Measurements from ENCODE around the gene ALDH1B1.
"Not testable (repeated sequence)": the region's sequence is repeated elsewhere in the genome, so short reads cannot be mapped to it uniquely, and the experiment has no call there.

ALDH1B1 gene

DNA sequence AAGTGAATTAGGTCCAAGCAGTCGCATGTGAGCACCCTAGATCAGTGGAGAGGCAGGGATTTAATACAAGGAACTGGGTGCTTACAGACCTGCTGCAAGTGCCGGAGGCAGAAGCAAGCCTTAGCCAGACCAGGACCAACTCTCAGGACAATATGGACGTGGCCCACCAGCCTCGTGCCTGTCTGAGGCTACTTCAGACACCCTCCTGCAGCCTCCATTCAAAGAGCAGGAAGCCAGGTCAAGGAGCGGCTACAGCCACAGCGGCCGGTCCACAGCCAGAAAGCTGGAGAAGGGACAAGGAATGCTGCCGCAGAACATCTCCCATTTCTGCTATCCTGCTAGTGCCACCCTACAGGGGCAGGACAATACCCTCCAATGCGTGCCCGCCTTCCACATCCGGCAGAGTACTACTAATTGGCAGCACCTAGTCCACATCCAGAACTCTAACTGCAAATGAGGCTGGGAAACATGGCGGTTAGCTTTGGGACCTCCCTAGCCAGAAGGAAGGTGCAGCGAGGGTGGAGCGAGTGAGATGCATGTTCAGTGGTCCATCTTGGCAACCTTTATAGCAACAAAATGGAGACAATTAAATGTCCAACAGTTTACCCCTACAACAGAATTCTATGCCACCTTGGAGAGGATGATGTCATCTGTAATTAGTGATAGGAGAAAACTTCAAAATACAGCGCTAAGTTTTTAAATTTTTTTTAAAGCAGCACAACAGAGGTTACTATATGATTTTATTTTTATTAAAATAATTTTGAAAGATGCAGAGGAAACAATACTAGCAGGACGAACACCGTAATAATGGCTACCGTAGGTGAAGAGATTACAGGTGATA is 1.0 kb upstream of the ALDH1B1 start:
- no peak for DNase-seq (ENCODE audit: extremely low read depth, low read depth)
- H3K4me3 ChIP-seq (replicated peaks; ENCODE audit: low read depth, low read length), result no peak overlapping the region
- TF ChIP-seq, protein P1, sequence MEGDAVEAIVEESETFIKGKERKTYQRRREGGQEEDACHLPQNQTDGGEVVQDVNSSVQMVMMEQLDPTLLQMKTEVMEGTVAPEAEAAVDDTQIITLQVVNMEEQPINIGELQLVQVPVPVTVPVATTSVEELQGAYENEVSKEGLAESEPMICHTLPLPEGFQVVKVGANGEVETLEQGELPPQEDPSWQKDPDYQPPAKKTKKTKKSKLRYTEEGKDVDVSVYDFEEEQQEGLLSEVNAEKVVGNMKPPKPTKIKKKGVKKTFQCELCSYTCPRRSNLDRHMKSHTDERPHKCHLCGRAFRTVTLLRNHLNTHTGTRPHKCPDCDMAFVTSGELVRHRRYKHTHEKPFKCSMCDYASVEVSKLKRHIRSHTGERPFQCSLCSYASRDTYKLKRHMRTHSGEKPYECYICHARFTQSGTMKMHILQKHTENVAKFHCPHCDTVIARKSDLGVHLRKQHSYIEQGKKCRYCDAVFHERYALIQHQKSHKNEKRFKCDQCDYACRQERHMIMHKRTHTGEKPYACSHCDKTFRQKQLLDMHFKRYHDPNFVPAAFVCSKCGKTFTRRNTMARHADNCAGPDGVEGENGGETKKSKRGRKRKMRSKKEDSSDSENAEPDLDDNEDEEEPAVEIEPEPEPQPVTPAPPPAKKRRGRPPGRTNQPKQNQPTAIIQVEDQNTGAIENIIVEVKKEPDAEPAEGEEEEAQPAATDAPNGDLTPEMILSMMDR (IDR thresholded peaks at IDR 0.05; ENCODE audit: low read depth, low read length, missing control alignments), result no peak

DNA sequence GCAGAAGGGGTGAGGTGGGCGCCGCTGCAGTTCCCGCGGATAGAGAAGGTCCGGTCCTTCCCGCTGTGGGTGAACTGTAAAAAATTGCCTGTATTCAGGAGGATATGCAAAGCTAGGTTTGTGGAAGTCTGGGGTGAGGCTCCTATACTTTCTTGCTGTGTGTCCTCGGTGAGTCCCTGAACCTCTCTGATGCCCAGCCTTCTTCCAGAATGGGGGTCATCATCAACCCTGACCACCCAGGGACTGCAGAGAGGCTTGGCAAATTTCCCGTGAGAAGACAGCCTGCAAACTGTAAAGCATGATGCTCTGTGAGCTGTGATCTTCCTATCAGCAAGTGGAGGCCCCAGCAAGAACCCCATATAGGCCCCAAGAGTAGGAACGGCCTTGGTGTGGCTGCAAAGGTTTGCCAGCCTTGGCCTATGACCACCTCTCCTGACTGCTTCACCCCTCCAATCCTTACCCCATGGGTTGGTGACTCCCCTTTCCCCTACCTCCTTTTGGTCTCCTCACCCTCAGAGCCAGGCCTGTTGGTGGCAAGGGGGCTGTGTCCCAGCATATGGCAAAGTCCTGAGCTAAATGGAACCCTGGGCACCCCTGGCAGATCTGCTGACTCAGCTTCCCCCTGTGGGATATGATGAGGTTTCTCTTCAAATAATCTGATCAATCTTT is 760 bp downstream of the ALDH1B1 start:
- DNase-seq (ENCODE audit: extremely low read depth, low read depth), result no peak
- H3K4me3 ChIP-seq (replicated peaks; ENCODE audit: low read depth, low read length), result peak overlapping the region; percentile 76
- TF ChIP-seq, protein P1 (IDR thresholded peaks at IDR 0.05; ENCODE audit: low read depth, low read length, missing control alignments), result no peak

DNA sequence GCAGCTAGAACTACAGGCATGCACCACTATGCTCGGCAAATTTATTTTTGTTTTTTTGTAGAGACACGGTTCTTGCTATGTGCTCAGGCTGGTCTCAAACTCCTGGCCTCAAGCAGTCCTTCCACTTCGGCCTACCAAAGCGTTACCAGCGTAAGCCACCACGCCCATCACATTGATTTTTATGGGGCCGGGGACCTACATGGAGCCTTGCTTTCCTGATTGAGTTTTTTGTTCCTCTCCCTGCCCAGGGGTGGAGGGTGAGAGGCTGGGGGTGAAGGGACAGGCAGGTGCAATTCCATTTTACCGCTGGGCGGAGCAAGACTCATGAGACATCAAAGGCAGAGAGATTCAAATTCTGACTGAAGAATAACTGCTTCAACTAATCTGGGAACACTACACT is 1.9 kb downstream of the ALDH1B1 start:
- no peak for DNase-seq (ENCODE audit: extremely low read depth, low read depth)
- TF ChIP-seq, protein P1 (IDR thresholded peaks at IDR 0.05; ENCODE audit: low read depth, low read length, missing control alignments), result no peak
- H3K4me3 ChIP-seq (replicated peaks; ENCODE audit: low read depth, low read length), result no peak overlapping the region; the same call in 1 of the 2 replicates

DNA sequence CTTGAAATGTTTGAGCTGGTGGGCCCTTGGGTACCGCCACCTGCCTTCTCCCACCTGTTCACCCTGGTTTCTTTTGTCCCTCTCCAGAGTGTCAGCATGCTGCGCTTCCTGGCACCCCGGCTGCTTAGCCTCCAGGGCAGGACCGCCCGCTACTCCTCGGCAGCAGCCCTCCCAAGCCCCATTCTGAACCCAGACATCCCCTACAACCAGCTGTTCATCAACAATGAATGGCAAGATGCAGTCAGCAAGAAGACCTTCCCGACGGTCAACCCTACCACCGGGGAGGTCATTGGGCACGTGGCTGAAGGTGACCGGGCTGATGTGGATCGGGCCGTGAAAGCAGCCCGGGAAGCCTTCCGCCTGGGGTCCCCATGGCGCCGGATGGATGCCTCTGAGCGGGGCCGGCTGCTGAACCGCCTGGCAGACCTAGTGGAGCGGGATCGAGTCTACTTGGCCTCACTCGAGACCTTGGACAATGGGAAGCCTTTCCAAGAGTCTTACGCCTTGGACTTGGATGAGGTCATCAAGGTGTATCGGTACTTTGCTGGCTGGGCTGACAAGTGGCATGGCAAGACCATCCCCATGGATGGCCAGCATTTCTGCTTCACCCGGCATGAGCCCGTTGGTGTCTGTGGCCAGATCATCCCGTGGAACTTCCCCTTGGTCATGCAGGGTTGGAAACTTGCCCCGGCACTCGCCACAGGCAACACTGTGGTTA is 3.3 kb downstream of the ALDH1B1 start:
- DNase-seq (ENCODE audit: extremely low read depth, low read depth), result no peak
- no peak overlapping the region for H3K4me3 ChIP-seq (replicated peaks; ENCODE audit: low read depth, low read length)
- TF ChIP-seq, protein P1 (IDR thresholded peaks at IDR 0.05; ENCODE audit: low read depth, low read length, missing control alignments), result no peak

DNA sequence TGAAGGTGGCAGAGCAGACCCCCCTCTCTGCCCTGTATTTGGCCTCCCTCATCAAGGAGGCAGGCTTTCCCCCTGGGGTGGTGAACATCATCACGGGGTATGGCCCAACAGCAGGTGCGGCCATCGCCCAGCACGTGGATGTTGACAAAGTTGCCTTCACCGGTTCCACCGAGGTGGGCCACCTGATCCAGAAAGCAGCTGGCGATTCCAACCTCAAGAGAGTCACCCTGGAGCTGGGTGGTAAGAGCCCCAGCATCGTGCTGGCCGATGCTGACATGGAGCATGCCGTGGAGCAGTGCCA is 3.8 kb downstream of the ALDH1B1 start:
- TF ChIP-seq, protein P1 (IDR thresholded peaks at IDR 0.05; ENCODE audit: low read depth, low read length, missing control alignments), result no peak

DNA sequence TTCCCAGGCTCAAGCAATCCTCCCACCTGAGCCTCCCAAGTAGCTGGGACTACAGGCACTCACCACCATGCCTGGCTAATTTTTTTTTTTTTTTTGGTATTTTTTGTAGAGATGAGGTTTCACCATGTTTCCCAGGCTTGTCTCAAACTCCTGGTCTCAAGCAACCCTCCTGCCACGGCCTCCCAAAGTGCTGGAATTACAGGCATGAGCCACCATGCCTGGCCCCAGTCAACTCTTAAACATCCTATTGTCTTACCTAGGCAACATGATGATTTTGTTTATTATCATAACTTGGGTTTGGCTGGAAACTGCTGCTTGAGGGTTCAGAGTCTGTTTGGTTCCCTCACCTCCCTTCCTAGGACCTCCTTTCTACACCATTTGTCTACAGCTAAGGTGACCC is 6.7 kb downstream of the ALDH1B1 start:
- H3K4me3 ChIP-seq (replicated peaks; ENCODE audit: low read depth, low read length); DNase-seq (ENCODE audit: extremely low read depth, low read depth): not testable (repeated sequence)

More for the DNA sequence above, 3.8 kb downstream of the ALDH1B1 start:
- no peak overlapping the region for H3K4me3 ChIP-seq (replicated peaks; ENCODE audit: low read depth, low read length)
- no peak for DNase-seq (ENCODE audit: extremely low read depth, low read depth)

DNA sequence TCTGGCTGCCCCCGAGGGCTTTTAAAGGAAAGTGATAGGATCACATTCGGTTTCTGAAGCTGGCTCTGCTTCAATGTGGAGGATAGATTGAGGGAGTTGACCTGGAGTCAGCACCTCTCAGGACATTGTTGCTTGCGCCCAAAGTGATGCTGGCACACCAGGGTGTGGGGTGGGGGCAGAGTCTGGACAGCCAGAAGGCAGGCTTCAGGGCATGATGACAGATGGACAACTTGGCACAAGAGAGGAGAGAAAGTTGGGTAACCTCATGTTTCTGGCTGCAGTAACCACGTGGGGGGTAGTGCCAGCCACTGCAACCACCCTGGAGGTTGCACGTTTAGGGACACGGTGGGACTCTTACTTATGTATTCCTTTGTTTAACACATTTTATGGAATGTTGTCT is 9.5 kb downstream of the ALDH1B1 start:
- DNase-seq (ENCODE audit: extremely low read depth, low read depth), result no peak
- no peak overlapping the region for H3K4me3 ChIP-seq (replicated peaks; ENCODE audit: low read depth, low read length)
- TF ChIP-seq, protein P1 (IDR thresholded peaks at IDR 0.05; ENCODE audit: low read depth, low read length, missing control alignments), result no peak

Data from HFF-Myc (cell line).